ACC112 (cell line): ENCODE data around the gene CTNNBL1.

ENCODE experiments used
- H2AFZ ChIP-seq: fragments of 200-600 bp; sonication (generic); one replicate; pipeline ENCODE4 v1.6.0; 2017; ENCODE audit warnings: antibody characterized with exemption, low read length; ENCODE audit not compliant: unreplicated experiment
- H3K27ac ChIP-seq: fragments of 200-600 bp; sonication (generic); 2 replicates; pipeline ENCODE4 v1.5.1; 2014; ENCODE audit warnings: low read depth, mild to moderate bottlenecking, antibody characterized with exemption, low read length, moderate library complexity
- H3K27me3 ChIP-seq: fragments of 200-600 bp; sonication (generic); 2 replicates; pipeline ENCODE4 v1.6.1; 2014; ENCODE audit warnings: mild to moderate bottlenecking, antibody characterized with exemption, low read length, moderate library complexity, mixed read lengths; ENCODE audit not compliant: insufficient read depth
- H3K36me3 ChIP-seq: fragments of 200-600 bp; sonication (generic); 2 replicates; pipeline ENCODE4 v1.6.1; 2016; ENCODE audit warnings: mild to moderate bottlenecking, antibody characterized with exemption, low read length, moderate library complexity, mixed read lengths; ENCODE audit not compliant: insufficient read depth
- H3K4me1 ChIP-seq: fragments of 200-600 bp; sonication (generic); one replicate; pipeline ENCODE4 v1.6.1; 2016; ENCODE audit warnings: low read length, mixed read lengths; ENCODE audit not compliant: insufficient read depth, unreplicated experiment, control insufficient read depth
- H3K4me3 ChIP-seq: fragments of 200-600 bp; sonication (generic); 2 replicates; pipeline ENCODE4 v1.5.1; 2014; ENCODE audit warnings: mild to moderate bottlenecking, low read depth, low read length
- H3K79me2 ChIP-seq: fragments of 200-600 bp; sonication (generic); one replicate; pipeline ENCODE4 v1.6.0; 2016; ENCODE audit warnings: low read length; ENCODE audit not compliant: control insufficient read depth, unreplicated experiment, insufficient read depth

CTNNBL1 gene

DNA sequence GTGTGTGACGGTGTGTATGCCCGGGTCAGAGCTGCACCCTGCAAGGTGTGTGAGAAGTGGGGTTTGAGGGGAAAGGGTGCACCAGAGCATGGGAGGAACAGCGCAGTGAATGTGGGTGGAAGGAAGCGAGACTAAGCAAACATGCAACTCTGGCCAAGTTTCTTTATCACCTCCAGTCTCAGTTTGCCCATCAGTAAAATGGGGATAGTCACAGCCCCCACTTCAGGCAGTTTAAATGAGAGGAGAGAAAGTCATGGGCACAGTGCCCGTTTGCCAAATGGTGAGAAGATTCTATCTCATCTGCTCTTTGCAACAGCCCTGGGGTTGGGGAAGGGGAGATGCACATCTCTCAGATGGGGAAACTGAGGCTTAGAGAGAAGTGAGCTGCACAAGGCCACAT lies 196.3 kb downstream of the CTNNBL1 start:
- Histone ChIP-seq H3K79me2 (no peaks in the 10 kb centered on the region), H2AFZ (no peak overlapping the region), H3K4me1 (no peaks in the 10 kb centered on the region), H3K36me3 (no peaks in the 10 kb centered on the region), H3K4me3 (no peak overlapping the region), H3K27ac (no peak overlapping the region), H3K27me3 (no peaks in the 10 kb centered on the region)

DNA sequence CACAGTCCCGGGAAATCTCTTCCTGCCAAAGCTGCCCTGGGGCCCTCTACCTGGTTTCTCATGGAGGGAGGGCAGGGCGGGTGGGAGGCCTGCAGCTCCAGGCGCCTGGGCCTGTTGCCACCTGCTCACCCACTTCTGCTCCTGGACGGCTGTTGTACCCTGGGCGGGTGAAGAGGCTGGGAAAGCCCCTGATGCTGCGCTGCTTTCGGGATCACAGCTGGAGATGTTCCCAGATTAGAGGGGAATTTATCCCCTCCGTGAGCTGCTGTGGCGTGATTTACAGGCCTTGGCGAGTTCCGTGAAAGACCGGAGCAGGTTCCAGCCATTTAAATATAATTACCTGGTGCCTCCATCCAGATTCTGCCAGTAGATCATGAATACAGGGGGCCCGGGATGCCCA lies 196.8 kb downstream of the CTNNBL1 start:
- Histone ChIP-seq H3K36me3 (no peaks in the 10 kb centered on the region), H3K79me2 (no peaks in the 10 kb centered on the region), H3K4me1 (no peaks in the 10 kb centered on the region), H3K4me3 (no peak overlapping the region), H3K27me3 (no peaks in the 10 kb centered on the region), H2AFZ (no peak overlapping the region), H3K27ac (no peak overlapping the region)

DNA sequence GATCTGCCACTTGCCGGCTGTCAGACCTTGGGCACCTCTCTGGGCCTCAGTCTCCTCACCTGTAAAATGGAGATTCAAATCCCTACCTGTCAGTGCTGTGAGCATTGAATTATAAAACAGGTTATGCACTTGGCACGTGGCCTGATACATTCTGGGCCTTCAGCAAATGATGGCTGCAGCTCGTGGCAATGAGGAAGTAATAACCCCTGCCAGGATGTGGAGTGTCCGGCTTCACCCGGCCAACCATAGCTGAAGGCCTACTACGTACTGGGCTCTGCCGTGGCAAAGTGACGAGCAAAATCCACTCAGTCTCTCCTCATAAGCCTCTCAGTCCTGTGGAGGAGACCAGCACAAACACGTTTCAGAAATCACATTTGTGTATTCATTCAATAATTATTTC lies 198.2 kb downstream of the CTNNBL1 start:
- H2AFZ ChIP-seq = no peak overlapping the region
- H3K4me3 ChIP-seq = no peak overlapping the region
- H3K27ac ChIP-seq = no peak overlapping the region
- H3K27me3 ChIP-seq = no peaks in the 10 kb centered on the region
- no peaks in the 10 kb centered on the region for H3K79me2 ChIP-seq
- H3K36me3 ChIP-seq = no peaks in the 10 kb centered on the region
- H3K4me1 ChIP-seq = no peaks in the 10 kb centered on the region

DNA sequence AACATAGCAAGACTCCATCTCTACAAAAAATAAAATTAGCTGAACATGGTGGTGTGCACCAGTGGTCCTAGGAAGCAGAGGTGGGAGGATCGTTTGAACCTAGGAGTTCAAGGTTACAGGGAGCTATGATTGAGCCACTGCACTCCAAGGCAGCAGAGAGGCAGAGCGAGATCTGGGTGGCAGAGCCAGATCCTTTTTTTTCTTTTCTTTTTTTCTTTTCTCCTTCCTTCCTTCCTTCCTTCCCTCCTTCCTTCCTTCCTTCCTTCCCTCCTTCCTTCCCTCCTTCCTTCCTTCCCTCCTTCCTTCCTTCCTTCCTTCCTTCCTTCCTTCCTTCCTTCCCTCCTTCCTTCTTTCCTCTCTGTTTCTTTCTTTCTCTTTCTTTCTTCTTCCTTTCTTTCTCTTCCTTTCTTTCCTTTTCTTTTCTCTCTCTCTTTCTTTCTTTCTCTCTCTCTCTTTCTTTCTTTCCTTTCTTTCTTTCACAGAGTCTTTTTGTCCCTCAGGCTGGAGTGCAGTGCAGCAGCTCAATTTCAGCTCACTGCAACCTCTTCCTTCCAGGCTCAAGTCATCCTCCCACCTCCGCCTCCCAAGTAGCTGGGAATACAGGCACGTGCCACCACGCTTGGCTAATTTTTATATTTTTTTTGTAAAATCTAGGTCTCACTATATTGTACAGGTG lies 199.9 kb downstream of the CTNNBL1 start:
- Histone ChIP-seq H3K36me3 (no peaks in the 10 kb centered on the region), H3K4me1 (no peaks in the 10 kb centered on the region), H3K27me3 (no peaks in the 10 kb centered on the region), H2AFZ (no peak overlapping the region), H3K79me2 (no peaks in the 10 kb centered on the region), H3K4me3 (no peak overlapping the region), H3K27ac (no peak overlapping the region)

DNA sequence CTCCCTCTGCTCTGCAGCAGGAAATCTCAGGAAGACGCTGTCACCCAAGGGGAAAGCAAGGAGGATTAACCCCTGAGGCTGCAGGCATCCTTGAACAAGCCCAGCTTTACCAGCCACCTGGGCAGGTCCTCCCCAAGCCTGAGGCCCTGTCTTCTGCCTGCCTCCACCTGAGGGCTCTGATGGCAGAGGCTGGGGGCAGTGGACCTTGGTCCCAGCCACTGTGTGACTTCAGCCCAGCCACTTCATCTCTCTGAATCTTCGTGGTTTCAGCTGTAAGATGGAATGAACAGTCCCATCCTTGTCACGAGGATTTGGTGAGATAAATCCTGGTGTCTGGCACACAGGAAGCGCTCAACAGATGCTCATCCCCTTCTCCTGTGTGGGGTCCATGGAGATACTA lies 200.6 kb downstream of the CTNNBL1 start:
- Histone ChIP-seq H3K4me3 (no peak overlapping the region), H3K27ac (no peak overlapping the region), H2AFZ (no peak overlapping the region), H3K4me1 (no peaks in the 10 kb centered on the region), H3K27me3 (peaks cover 5% of the 10 kb centered on the region), H3K79me2 (no peaks in the 10 kb centered on the region), H3K36me3 (no peaks in the 10 kb centered on the region)

DNA sequence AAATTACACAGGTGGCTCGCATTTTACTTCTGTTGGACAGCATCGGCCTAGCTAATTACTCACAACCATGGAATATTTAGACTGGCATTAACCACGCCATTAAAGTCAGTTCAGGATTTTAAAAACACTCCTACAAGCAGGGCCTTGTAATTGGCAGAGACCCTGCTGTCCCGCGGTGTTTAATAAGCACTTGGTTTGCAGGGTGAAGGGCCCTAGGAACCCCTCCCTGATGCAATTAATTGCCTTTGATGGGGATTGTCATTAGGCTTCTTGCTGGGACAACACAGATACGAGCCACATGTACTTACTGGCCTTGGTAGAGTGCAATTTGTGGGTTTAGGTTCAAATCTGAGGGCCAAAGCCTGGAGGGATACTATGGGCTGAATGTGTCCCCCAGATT lies 201.3 kb downstream of the CTNNBL1 start:
- peaks cover 13% of the 10 kb centered on the region for H3K27me3 ChIP-seq

DNA sequence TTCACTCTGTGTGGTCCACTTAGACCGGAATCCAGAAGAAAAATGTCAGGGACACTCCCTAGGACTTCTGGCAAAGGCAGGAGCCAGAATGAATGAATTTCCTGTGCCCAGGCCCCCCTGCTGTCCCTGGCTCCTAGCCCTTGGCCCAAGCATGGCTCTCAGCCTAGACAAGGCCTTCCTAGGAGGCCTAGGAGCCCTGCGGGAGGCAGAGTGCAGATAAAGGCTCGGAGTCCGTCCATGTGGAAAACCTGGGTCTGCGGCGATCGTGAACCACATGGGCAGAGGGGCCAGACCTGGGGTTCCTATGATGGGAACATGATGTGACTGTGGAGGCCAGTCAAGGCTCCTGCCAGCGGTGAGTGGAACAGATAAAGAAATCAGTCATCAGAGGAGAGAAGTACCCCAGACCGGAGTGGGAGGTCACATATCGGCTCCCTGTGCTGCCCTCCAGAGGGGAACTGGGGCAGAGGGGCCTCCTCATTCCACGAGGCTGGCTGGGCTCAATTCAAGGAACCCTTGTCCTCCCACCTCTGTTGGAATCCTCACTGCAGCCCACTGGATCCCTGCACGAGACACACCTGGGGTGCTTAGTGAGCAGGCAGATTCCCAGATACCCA lies 203.2 kb downstream of the CTNNBL1 start:
- no peaks in the 10 kb centered on the region for H3K4me1 ChIP-seq
- H3K79me2 ChIP-seq = no peaks in the 10 kb centered on the region
- no peak overlapping the region for H3K27ac ChIP-seq
- peaks cover 26% of the 10 kb centered on the region for H3K27me3 ChIP-seq
- no peak overlapping the region for H3K4me3 ChIP-seq
- no peak overlapping the region for H2AFZ ChIP-seq
- H3K36me3 ChIP-seq = no peaks in the 10 kb centered on the region

More for the DNA sequence above, 201.3 kb downstream of the CTNNBL1 start:
- H3K27ac ChIP-seq = no peak overlapping the region
- no peaks in the 10 kb centered on the region for H3K36me3 ChIP-seq
- H3K4me1 ChIP-seq = no peaks in the 10 kb centered on the region
- H2AFZ ChIP-seq = no peak overlapping the region
- no peak overlapping the region for H3K4me3 ChIP-seq
- no peaks in the 10 kb centered on the region for H3K79me2 ChIP-seq

DNA sequence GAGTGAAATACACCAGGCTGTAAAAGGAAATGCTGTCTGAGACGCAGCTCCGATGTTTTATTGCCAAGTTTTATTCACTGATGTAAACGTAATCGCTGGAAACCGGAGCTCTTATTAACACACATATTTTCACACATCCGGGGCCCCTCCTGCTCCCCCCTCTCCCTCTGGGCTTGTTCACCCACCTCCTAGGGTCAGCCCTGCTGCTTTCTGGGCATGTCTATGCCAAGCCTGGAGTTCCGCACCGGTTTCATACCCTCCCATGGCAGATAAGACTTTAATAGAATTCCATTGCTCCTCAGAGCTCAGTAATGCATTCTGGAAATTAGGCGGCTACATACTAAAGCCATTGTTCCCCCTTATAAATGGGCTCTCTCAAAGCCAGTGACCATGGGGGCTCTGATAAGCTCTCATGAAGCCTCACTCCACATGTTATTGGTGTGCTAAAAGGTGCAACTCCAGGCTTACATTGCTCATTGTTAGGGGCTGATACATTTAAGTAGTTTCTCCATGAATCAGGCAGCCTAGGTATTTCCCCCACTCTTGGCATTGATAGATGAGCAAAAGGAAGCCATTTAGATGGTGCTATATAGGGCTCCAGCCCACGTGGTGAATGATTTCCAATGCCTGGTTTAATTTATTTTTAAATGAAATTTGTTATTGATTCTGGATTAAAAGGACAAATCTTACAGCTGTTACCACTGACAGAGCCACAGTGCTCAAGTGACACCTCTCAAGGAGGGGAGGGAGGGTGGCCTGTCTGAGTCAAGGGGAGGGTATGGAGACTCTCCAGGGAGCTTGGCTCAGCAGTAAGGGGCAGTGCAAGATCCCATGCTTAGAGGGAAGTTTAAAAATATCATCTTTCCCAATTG lies 204.6 kb downstream of the CTNNBL1 start:
- no peak overlapping the region for H2AFZ ChIP-seq
- H3K36me3 ChIP-seq = no peaks in the 10 kb centered on the region
- H3K79me2 ChIP-seq = no peaks in the 10 kb centered on the region
- H3K4me3 ChIP-seq = no peak overlapping the region
- peaks cover 36% of the 10 kb centered on the region for H3K27me3 ChIP-seq
- H3K27ac ChIP-seq = no peak overlapping the region
- H3K4me1 ChIP-seq = no peaks in the 10 kb centered on the region

DNA sequence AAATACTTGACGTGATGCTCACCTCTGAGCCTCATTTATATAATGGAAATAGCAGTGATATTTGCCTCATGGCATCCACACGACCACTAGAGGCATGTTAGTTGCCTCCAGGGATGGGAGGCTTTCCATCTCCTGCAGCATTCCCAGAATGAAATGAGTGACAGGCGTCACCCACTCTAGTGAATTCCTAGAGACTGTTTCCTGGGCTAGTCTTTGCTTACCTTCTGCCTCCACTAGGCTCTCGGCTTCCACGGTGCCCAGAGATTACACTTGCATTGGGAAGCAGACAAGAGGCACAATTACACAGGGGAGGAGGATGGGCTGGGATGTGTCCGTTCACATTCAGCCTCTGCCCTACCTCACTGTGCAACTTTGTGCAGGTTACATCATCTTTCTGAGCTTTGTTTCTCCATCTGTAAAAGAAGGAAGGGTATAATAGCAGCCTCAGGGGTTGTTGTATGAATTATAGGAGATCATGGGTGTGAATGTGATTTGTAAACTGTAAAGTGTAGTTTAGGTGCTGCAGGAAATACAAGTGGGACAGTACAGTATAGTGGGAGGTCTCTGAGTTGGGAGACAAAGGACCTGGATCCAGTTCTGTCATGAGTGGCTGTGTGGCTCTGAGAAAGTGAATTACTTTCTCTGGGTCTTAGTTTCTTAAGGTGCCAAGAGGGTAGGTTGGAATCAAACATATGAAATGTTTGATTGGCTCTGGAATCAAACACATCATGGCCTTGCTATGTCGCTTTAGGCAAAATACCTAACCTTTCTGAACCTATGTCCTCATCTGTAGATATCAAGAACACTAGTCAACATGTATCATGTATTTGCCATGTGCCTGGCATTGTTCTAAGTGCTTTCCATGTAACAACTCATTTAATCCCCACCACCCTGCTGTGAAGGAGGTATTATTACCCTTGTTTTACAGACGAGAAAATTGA lies 205.5 kb downstream of the CTNNBL1 start:
- Histone ChIP-seq H2AFZ (no peak overlapping the region), H3K79me2 (no peaks in the 10 kb centered on the region), H3K27me3 (peaks cover 45% of the 10 kb centered on the region), H3K27ac (no peak overlapping the region), H3K36me3 (no peaks in the 10 kb centered on the region), H3K4me3 (no peak overlapping the region), H3K4me1 (no peaks in the 10 kb centered on the region)

DNA sequence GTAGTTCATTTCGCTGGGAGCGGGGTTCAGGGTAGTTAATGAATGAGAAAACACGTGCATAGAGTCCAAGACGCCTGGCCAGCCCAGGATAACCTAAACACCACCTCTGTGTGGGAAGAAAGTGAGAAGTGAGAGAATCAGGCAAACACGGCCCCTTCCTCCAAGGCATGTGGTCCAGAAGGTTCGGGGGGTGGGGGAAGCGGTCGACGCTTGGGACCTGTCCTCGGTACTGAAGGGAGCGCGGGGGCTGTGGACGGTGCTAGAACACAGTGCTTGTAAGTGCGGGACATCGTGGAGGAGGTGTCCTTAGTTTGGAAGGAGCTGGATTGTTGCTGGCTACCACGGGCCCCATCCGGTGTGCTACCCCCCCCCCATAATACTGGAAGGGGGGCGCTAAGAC lies 207.4 kb downstream of the CTNNBL1 start:
- Histone ChIP-seq H3K27me3 (peaks cover 47% of the 10 kb centered on the region), H3K79me2 (no peaks in the 10 kb centered on the region), H3K36me3 (no peaks in the 10 kb centered on the region), H3K4me1 (no peaks in the 10 kb centered on the region), H2AFZ (no peak overlapping the region), H3K4me3 (no peak overlapping the region), H3K27ac (no peak overlapping the region)
